NOMO-1 treated with DMSO at 0.1 percent for 48 hours (cell line): ENCODE data around the gene NINJ2.
"Not testable (repeated sequence)": the region's sequence is repeated elsewhere in the genome, so short reads cannot be mapped to it uniquely, and the experiment has no call there.

Experiments
- DNase-seq: peaks from one replicate; lab custom pipeline; 2025; ENCODE audit not compliant: unreplicated experiment; lab: John Stamatoyannopoulos, UW

Gene NINJ2

DNA sequence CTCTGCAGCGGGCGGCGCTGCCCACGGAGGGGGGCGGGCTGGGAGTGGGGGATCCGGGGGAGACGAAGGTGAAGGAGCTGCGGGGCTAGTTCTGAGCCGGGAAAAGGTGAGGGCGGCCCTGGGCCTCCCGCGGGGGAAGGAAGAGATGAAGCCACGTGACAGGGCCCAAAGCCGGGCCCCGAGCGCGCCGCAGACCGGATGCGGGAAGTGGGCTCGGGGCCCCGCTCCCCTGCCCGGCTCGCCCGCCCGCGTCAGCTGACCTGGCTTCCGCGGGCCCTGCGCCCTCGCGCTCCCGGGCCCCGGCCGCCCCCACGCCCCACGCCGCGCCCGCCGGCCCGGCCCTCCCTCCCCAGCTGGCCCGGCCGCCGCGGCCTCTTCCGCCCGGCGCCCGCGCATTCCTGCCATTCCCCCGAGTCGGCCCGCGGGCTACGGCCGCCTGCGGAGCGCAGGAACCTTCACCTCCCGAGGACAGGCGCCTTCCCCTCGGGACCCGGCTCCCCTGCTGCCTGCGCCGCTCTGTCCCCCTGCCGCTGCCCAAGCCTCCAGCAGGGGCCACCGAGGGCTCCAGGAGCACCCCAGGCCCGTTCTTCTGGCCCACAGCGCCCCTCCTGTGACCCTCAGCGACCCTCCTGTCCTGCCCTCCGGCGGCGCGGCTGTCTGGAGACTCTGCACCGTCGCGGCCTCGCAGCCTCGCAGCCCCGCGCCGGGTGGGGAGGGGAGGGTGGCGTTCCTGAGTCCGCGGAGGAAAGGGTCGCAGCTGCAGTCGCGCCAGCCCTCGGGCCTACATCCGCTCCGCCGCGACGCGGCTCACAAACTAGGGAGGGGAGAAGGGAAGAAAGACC, 20.4 kb downstream of the NINJ2 start:
- peak; percentile 75 for DNase-seq

DNA sequence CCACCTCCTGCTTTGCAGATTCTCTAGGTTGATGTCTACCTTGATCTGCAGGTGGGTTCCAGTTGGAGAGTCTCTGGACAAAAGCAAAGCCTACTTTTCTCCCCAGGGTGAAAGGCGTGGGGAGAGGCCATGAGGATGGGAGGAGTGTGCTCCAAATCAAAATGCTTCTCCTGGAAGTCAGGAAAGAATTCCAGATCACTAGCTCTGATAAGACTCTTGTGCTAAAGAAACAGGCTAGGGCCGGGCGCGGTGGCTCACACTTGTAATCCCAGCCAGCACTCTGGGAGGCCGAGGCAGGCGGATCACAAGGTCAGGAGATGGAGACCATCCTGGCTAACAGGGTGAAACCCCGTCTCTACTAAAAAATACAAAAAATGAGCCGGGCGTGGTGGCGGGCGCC, 21.9 kb downstream of the NINJ2 start:
- DNase-seq: not testable (repeated sequence)

DNA sequence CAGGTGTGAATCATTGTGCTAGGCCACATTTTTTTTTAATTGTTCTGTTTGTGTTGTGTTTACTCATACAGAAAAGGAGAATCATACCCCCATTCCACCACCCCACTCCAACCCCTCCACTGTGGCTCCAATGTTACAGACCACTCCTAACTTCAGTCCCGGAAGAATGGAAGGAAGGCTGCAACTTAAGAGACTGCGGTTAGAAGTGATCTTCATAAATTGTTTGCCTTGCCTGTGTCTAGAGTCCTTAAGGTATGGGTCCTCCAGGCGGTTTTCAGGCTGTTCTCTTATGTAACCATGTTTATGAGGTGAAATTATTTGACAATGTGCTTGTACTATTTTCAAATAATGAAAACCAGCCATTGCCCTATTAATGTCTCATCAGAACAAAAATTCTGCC, 22.5 kb downstream of the NINJ2 start:
- no peak for DNase-seq

DNA sequence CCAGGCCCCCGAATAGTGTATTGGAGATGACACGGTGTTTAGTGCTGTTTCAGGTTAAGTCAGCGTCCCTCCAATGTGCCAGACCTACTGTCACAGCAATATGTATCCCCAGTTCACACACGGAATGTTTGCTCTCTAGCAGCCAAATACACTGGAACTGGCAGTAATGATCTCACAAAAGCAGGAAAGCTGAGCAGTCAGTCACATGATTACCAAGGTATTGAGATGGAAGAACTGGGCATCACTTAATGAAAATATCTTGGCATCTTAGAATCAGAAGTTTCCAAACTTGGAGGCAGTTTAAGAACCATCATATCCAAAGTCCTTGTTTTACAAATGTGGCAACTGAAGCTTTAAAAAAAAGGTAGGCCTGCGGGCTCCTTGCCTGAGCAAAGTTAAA, 23.3 kb downstream of the NINJ2 start:
- DNase-seq: no peak

DNA sequence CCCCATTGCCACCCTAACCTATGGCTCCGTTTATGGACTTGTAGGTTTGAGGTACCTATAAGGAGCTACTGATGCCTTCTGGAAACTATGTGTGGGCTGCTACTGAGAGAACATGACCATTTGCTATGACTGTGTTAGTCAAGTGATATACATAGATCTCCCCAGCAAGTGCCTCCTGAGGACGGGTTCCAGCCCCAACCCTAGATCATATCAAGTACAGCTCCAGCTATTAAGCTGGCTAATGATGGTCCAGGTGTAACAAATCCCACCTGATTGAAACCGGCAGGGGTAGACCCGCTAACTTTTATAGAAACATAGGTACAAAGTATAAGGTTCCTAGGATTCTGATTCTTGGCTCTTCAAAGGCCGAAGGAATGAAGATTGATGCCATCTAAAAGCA, 23.7 kb downstream of the NINJ2 start:
- DNase-seq: no peak

DNA sequence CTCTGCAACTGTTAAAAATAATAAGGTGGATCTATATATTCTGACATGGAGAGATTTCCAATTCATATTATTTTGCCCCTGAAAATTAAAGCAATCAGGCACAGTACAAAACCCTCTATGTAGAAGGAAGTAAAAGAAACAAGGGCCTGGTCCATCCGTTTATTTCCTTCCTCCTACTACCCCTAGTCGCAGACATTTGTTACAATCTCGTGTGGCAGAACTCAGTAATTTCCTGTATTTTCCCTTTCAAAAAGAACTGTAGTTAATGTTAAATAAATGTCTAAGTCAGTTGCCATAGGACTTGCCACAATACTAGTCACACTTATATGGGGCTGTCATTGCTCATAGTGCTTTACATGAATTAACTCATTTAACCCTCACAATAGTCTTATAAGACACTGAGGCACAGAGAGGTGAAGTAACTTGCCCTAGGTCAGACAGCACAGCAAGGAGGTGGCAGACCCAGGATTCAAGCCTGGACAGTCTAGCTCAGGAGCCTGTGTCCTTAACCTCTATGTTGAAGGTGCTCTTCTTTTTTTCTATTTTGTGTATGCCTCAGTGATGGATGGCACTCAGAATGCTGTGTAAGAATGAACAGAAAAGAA, 24.2 kb downstream of the NINJ2 start:
- DNase-seq: peak; percentile 55

DNA sequence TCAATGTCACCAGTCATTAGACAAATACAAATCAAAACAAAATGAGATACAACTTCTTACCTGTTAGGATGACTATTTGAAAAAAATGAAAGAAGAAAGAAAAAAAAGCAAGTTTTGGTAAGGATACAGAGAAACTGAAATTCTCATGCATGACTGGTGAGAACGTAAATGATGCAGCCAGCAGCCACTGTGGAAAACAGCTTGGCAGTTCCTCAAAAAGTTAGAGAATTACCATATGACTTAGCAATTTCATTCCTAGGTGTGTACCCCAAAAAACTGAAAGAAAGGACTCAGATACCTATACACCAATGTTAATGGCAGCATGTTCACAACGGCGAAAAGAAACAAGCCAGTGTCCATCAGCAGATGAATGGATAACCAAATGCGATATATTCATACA, 26.6 kb downstream of the NINJ2 start:
- peak; percentile 19 for DNase-seq

DNA sequence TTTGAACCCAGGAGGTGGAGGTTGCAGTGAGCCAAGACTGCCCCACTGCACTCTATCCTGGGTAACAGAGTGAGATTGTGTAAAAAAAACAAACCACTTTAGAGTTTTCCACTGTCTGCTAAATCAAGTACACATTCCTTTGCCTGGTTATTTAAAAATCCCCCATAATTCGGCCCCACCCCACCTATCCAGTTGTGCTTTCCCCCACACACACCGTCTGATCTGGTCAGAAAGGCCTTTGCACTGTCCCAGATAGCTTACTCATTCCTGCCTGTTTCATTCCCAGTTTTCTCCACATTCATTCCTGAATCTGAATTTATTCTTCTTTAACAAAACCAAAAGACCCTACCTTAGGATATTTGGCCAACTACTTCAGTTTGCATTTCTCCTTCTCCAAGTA, 29.5 kb downstream of the NINJ2 start:
- no peak for DNase-seq

DNA sequence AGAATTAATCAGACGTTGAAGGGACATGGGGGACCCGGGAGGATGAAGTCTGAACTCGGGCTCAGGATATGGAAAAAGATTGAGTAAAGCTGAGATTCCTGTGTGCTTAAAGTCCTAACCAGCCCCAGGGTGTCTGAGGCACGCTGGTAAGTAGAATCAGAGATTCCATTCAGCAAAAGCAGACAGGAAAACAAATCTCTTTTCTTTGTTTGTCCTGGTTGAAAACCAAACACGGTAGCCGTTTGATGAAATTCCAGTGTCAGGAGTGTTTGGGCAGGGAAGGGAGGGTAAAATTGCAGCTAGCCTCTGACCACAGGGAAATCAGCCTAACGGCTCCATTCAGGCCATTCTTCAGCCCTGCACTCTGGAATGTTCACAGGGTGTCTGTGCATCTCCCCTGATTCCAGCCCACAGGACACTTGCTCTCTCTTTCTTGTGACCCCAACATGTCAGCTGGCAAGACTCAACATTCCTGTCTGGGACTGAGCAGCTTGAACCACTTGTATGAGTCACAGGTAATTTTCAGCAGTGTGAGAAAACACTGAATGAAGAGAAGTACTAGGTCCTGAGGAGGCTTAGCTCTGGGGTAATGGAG, 31.0 kb downstream of the NINJ2 start:
- no peak for DNase-seq

DNA sequence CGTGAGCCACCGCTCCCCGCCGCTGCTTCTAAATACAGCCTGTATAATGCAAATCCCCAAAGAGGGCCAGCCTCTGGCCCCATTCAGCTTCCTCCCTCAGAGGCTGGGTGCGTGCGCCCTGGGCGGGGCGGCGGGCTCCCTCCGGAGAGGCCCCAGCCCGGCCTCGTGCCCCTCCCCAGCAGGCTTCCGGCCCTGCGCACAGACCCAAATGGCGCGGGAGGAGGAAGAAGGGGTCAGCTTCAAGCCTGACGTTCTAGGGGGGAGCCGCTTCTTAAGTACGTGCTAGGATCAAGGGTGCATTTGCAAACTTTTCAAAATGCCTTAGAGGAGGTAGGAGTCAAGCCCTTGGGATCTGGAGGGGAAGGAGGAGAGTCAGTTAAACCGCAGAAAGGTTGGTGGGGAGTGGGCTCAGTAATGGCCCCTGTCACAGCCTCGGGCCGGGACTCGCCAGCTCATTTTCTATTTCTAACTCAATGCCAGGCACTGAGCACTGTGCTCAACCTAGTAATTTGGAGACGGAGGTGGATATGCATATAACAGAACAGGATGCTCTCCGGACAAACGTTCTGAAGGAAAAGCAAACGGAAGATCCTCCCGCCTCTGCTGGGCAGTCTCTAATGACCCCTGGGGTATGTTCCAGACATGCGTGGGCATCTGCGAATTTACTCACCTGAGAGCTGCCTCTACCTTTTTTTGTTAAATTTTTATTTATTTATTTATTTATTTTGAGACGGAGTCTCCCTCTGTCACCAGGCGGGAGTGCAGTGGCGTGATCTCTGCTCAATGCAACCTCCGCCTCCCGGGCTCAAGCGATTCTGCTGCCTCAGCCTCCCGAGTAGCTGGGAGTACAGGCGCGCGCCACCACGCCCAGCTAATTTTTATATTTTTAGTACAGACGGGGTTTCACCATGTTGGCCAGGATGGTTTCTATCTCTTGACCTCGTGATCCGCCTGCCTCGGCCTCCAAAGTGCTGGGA, 32.3 kb downstream of the NINJ2 start:
- DNase-seq: peak; percentile 90

DNA sequence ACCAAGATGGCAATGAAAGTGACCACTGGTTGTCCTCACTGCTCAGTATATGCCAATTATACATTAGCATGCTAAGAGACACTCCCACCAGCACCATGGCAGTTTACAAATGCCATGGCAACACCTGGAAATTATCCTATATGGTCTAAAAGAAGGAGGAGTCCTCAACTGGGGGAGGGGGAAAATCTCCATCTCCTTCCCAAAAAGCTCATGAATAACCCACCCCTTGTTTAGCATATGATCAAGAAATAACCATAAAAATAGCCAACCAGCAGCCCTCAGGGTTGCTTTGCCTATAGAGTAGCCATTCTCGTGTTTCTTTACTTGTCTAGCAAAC, 34.5 kb downstream of the NINJ2 start:
- DNase-seq: not testable (repeated sequence)

DNA sequence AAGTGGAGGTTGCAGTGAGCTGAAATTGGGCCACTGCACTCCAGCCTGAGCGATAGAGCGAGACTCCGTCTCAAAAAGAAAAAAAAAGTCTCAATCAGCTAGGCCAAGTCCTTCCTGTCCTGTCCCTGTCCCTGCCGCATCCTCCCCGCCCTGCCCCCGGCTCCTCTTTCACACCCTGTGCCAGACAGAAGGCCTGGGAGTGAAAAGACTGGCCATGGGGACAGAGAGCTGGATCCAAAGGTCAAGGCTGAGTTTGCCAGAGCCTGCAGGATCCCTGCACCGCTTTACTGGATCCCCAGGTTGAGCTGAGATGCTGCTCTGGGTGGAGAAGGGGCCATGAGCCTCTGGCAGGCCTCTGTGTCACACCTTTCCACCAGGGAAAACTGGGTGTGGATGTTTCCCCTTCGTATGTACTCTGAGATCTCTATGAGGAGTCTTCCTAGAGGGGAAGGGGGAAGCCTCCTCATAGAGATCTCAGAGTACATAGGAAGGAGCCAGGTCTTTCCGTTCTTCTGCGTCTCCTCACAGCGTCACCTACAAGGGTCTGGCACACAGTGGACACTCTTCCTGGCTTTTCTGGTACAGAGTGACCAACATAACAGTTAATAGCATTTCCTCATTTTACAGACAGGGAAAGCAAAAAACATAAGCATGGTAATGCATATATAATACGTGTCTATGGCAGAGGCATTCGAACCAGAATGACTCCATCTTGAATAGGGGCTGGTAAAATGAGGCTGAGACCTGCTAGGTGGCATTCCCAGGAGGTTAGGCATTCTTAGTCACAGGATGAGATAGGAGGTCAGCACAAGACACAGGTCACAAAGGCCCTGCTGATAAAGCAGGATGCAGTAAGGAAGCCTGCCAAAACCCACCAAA, 35.1 kb downstream of the NINJ2 start:
- DNase-seq: no peak

DNA sequence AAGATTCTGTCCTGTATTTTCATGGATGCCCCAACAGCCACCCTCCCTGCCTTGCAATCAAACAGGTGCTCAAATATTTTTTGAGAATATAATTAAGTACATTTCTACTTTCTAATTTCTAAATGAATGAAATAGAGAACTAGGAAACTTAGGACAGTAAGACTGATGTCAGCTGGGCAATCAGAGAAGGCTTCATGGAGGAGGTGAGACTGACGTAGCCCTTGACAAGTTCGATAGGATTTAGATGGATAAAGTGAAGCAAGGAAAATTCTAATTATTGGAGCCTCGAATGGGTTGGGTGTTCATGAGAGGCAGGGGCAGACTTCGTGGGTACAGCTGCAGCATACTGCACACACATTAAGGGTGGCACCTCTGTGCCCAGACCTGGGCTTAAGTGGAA, 36.0 kb downstream of the NINJ2 start:
- DNase-seq: no peak

DNA sequence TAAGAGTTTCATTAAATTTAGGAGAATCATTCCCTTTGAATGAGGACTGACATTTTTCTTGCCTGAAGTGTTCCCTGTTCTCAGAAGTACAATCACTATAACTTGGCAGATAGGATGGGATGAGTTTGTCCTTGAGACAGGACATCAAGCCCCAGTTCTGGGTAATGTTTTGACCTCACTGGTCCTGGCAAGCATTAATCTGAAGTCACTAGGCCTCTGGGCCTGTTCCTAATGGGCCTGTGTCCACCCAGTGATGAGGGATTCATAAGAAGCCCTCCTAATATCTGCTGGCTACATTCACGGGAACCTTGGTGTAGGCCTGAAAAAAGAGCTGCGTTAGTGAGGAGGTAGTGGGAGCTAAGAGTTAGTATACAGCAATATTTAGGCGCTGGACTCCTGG, 37.2 kb downstream of the NINJ2 start:
- no peak for DNase-seq

DNA sequence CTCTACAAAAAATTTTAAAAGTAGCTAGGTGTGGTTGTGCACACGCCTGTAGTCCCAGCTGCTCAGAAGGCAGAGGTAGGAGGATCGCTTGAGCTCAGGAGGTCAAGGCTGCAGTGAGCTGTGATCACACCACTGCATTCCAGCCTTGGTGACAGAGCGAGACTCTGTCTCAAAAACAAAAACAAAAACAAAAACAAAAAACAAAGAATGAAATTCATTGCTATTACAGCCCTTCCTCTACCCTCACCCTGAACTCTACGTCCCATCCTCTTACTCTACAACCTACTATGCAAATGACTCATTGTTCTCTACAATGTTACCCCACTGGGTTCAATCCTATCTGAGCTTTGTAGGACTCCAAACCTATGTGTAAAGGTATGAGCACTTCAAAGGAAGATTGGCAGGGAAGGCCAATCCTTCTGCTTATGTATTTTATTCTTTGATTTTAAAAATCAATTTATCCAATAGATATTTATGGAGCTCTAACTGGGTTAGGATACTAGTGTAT, 39.3 kb downstream of the NINJ2 start:
- no peak for DNase-seq

DNA sequence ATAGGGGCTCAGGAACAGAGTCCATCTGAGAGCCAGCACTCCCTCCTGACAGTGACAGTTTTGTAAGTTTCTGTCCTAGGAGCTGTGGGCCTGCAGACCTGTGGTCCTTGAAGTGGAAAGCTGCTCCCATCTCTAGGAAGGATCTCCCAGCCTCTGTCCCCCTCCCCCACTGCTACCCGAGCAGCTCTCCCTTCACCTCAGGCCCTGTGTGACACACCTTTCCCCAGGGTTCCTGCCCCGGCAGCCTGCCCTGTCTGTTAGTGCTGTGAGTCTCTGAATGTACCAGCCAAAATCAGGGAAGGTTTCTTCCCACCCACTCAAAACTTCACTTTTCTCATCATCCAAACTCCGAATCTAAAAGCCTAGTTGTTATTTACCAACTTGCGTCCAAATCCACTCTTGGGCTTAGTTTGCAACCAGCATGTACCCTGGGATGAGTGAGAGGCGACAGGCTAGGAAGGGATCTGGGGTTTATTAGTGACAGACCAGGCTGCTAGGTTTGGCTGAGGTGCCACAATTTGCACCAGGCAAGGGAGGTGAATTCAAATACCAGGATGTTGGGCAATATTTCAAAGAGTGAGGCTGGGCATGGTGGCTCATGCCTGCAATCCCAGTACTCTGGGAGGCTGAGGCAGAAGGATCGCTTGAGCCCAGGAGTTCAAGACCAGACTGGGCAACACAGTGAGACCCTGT, 39.9 kb downstream of the NINJ2 start:
- DNase-seq: no peak

DNA sequence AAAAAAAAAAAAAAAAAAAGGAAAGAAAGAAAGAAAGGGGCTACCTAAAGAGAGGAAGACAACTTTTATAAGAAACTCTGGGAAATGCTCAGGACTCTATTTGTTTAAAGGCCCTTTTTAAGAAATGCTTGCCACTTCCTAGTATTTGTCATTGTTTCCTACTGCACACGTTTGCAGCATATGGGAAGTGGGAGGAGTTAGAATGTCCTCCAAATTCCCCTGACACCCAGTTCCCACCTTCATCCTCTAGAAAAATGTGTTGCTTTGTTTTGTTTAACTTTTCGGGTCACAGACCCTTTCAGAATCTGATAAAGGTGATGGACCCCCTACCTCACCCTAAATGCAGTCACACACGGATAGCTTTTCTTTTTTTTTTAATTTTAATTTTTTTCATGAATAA, 40.8 kb downstream of the NINJ2 start:
- DNase-seq: peak; percentile 50

DNA sequence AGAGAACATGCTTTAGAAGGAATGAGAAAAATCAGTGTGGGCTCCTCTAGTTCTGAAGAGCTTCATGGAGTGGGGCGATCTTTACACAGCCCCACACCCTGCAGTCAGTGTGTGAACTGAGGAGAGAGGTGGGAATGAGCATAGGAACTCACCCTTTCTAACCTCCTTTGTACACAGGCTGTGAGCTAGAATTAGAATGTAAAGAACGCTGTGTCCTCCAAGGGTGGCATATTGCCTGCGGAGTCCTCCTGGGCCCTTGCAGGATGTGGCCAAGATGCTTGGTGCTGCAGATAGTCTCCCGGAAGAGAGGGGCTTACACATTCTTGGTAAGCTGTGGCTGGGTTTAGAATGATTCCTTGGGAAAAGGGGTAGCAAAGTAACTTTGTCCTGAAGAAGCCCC, 43.9 kb downstream of the NINJ2 start:
- no peak for DNase-seq

DNA sequence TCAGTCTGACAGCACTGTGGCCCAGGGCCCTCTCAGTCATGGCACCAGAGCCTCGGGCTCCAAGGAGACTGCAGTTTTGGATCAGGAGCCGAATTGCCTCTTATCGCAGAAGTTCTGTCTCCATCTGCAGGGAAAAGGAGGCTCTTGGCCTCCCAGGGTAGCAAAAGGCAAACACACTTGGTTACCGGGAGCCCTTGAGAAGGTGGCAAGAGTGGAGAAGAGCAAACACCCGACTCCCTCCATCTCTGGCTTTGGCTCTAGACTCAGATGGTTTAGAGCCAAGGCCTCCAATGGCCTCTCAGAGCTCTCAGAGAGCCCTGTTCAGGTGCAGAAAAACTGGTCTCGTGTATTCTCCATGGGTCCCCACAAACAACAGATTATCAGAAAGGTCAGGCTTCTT, 44.6 kb downstream of the NINJ2 start:
- no peak for DNase-seq
